ENCODE measurements around the gene ELAVL2. TPM values are rescaled to one million over a fixed set of nuclear protein-coding genes. Genes with fewer than 3 reads are reported as not detected.

Gene ELAVL2
- total RNA-seq, 1 experiment from 2014 or later = not detected

- CTCF ChIA-PET = no interaction called here
- H3K4me3 ChIP-seq = no peak overlapping the region
- intact Hi-C loops (cut with micrococcal nuclease; ENCODE audit: unreplicated experiment) = no loop called here
These were observed 4.5 kb downstream of the ELAVL2 start for GRCh38 chr9:23821375-23822181.

GRCh38 chr9:23820451-23821374 lies 5.3 kb downstream of the ELAVL2 start:
- no peaks in the 10 kb centered on the region for H3K79me2 ChIP-seq (ENCODE audit: low read depth)
- no peak for TF ChIP-seq EZH2 (IDR thresholded peaks at IDR 0.05; ENCODE audit: low read depth)
- TF ChIP-seq CTCF (conservative IDR thresholded peaks at IDR 0.05) = no peak

More at GRCh38 chr9:23821375-23822181, 4.5 kb downstream of the ELAVL2 start:
- Histone ChIP-seq H3K9me2 (ENCODE audit: insufficient read depth) (no peaks in the 10 kb centered on the region), H4K20me1 (ENCODE audit: insufficient read depth) (no peaks in the 10 kb centered on the region), H3K27me3 (ENCODE audit: insufficient read depth, low read depth) (no peaks in the 10 kb centered on the region), H3K79me2 (ENCODE audit: low read depth) (no peaks in the 10 kb centered on the region), H3K4me2 (no peak overlapping the region), H3K9me3 (ENCODE audit: insufficient read depth, low read depth) (no peaks in the 10 kb centered on the region), H3K27ac (no peak overlapping the region), H2AFZ (no peak overlapping the region), H3K36me3 (ENCODE audit: low read depth) (no peaks in the 10 kb centered on the region), H3F3A (ENCODE audit: insufficient read depth, low read depth) (no peaks in the 10 kb centered on the region), H3K4me1 (replicated peaks; ENCODE audit: insufficient read depth) (no peaks in the 10 kb centered on the region)
- DNase-seq = no peak
- TF ChIP-seq EZH2 (IDR thresholded peaks at IDR 0.05; ENCODE audit: low read depth) = no peak
- no peak for TF ChIP-seq CTCF (conservative IDR thresholded peaks at IDR 0.05)
- no TSS peak for BruUV-seq (replicated peaks)
- POLR2A ChIA-PET (ENCODE audit: unreplicated experiment) = no interaction called here

GRCh38 chr9:23819403-23819802 lies 6.6 kb downstream of the ELAVL2 start:
- intact Hi-C loops (cut with micrococcal nuclease; ENCODE audit: unreplicated experiment) = no loop called here
- TF ChIP-seq EZH2 (IDR thresholded peaks at IDR 0.05; ENCODE audit: low read depth) = no peak
- TF ChIP-seq CTCF (conservative IDR thresholded peaks at IDR 0.05) = no peak
- no peaks in the 10 kb centered on the region for H3K79me2 ChIP-seq (ENCODE audit: low read depth)
- H3F3A ChIP-seq (ENCODE audit: insufficient read depth, low read depth) = no peaks in the 10 kb centered on the region
- POLR2A ChIA-PET (ENCODE audit: unreplicated experiment) = no interaction called here
- H3K9me3 ChIP-seq (ENCODE audit: insufficient read depth, low read depth) = no peaks in the 10 kb centered on the region
- H3K9me2 ChIP-seq (ENCODE audit: insufficient read depth) = no peaks in the 10 kb centered on the region
- no peaks in the 10 kb centered on the region for H3K27me3 ChIP-seq (ENCODE audit: insufficient read depth, low read depth)
- no peak overlapping the region for H2AFZ ChIP-seq
- no peak overlapping the region for H3K4me3 ChIP-seq
- no peaks in the 10 kb centered on the region for H3K4me1 ChIP-seq (replicated peaks; ENCODE audit: insufficient read depth)
- no peaks in the 10 kb centered on the region for H4K20me1 ChIP-seq (ENCODE audit: insufficient read depth)
- CTCF ChIA-PET = no interaction called here
- DNase-seq = no peak
- no peaks in the 10 kb centered on the region for H3K36me3 ChIP-seq (ENCODE audit: low read depth)
- no peak overlapping the region for H3K27ac ChIP-seq
- no TSS peak for BruUV-seq (replicated peaks)
- no peak overlapping the region for H3K4me2 ChIP-seq

More at GRCh38 chr9:23820451-23821374, 5.3 kb downstream of the ELAVL2 start:
- DNase-seq = no peak
- Histone ChIP-seq H3K27me3 (ENCODE audit: insufficient read depth, low read depth) (no peaks in the 10 kb centered on the region), H3K4me1 (replicated peaks; ENCODE audit: insufficient read depth) (no peaks in the 10 kb centered on the region), H3K36me3 (ENCODE audit: low read depth) (no peaks in the 10 kb centered on the region), H2AFZ (no peak overlapping the region), H3K4me3 (no peak overlapping the region), H3K9me2 (ENCODE audit: insufficient read depth) (no peaks in the 10 kb centered on the region), H3K9me3 (ENCODE audit: insufficient read depth, low read depth) (no peaks in the 10 kb centered on the region), H3K27ac (no peak overlapping the region), H3F3A (ENCODE audit: insufficient read depth, low read depth) (no peaks in the 10 kb centered on the region), H3K4me2 (no peak overlapping the region), H4K20me1 (ENCODE audit: insufficient read depth) (no peaks in the 10 kb centered on the region)
- BruUV-seq (replicated peaks) = no TSS peak
- POLR2A ChIA-PET (ENCODE audit: unreplicated experiment) = no interaction called here
- CTCF ChIA-PET = no interaction called here
- intact Hi-C loops (cut with micrococcal nuclease; ENCODE audit: unreplicated experiment) = no loop called here
